GM12891 (cell line): ENCODE results near the gene CENPT.

Experiments used
- PAX5 ChIP-seq: IDR thresholded peaks from 2 replicates; pipeline ENCODE4 v1.6.1; 2011; ENCODE audit warnings: low read length, moderate library complexity, mild to moderate bottlenecking; ENCODE audit not compliant: insufficient read depth, severe bottlenecking
- POLR2A ChIP-seq: IDR thresholded peaks from 2 replicates; pipeline ENCODE4 v1.6.1; 2011; ENCODE audit warnings: low read depth, low read length, control low read depth
- POLR2AphosphoS5 ChIP-seq: IDR thresholded peaks from 2 replicates; pipeline ENCODE4 v1.6.1; 2011; ENCODE audit warnings: low read depth, low read length, control low read depth
- SPI1 ChIP-seq: IDR thresholded peaks from 2 replicates; pipeline ENCODE4 v1.6.1; 2011; ENCODE audit warnings: low read depth, low read length, control low read depth
- TAF1 ChIP-seq: IDR thresholded peaks from 2 replicates; pipeline ENCODE4 v1.6.1; 2011; ENCODE audit warnings: low read depth, low read length, control low read depth

DNA sequence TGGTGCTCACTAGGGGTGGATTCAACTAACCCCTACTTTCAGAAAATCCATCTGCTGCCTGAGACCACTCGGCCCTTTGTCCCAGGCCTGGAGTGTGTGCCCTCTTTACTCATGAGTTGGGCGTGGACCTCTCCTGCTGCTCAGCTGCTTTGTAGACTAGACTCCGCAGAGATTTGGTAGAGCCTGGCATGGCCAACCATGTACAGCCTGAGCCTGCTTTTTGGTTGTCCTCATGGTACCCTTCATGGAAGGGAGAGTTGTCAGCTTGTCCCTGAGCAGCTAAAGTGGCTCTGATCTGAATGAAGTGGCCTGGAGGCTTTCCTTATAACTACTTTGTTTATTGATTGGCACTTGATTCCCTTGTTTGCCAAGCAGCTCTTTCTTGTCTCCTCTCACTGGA lies 26.9 kb upstream of the CENPT start:
- TF ChIP-seq TAF1 (no peak), POLR2A (no peak), POLR2AphosphoS5 (no peak), PAX5 (no peak), SPI1 (no peak)
